ENCODE measurements around the gene RTP1.
A peak's percentile ranks its signal among the peaks of the same experiment; 100 is the strongest.
"Not testable (repeated sequence)": the region's sequence is repeated elsewhere in the genome, so short reads cannot be mapped to it uniquely, and the experiment has no call there.

Gene RTP1

DNA sequence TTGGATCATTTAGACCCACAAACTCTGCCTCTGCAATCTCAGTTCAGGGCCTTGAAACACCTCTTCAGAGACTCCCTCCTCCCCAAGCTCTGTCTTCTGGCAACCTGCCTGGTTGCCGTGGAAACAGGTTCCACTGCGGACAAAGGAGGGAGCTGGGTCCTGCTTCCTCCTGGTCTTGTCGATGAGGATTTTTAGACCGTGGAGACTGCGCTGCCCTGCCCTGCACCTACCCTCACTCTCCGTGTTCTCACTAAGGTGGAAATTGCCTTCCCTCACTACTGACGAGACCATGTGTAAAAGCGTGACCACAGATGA, at the start of gene RTP1:
Gene RTP1, plus strand, starts transcription at position 152 of the 315 bp plus-strand sequence. Its CDS starts 30 bp downstream, at position 182.
- no peak for DNase-seq

- DNase-seq = no peak
Measured at GRCh38 chr3:187150186-187150585, 47.1 kb upstream of the RTP1 start.

DNA sequence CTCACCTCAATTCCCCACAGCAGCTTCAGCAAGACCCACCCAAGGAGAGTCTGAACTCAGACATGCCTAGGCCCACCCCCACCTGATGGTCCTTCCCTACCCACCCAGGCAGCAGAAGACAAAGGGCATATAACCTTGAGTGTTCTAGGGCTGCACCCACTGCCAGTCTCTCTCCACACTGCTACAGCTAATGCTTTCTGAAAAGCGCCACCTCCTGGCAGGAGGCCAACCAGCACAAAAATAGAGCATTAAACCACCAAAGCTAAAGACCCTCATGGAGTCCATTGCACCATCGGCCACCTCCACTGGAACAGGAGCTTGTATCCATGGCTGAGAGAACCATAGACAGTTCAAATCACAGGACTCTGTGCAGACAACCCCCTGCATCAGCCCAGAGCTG, 46.7 kb upstream of the RTP1 start:
- DNase-seq = no peak

GRCh38 chr3:187161556-187161955, 35.7 kb upstream of the RTP1 start:
- no peak for DNase-seq

GRCh38 chr3:187162265-187162953, 34.9 kb upstream of the RTP1 start:
- DNase-seq = no peak

DNA sequence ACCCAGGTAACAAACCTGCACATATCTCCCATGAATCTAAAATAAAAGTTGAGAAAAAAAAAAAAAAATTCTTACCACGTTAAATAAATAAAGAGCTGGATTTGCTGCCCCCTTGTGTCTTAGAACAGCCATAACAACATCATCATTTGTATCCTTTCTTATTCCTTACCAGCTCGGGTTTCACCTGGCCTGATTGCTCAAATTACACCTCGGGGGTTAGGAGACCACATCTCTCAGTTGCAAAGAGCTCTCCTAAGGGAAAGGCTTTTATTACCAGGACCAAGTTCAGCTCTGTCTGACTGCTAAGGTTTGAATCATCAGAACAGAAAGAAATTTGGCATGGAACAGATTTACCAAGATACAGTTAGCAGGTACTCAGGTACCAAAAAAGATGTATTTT, 32.1 kb upstream of the RTP1 start:
- no peak for DNase-seq

GRCh38 chr3:187166750-187167149, 30.5 kb upstream of the RTP1 start:
- DNase-seq = no peak

GRCh38 chr3:187167777-187168176, 29.5 kb upstream of the RTP1 start:
- no peak for DNase-seq

- DNase-seq = no peak
Measured at GRCh38 chr3:187169231-187169960, 27.9 kb upstream of the RTP1 start.

DNA sequence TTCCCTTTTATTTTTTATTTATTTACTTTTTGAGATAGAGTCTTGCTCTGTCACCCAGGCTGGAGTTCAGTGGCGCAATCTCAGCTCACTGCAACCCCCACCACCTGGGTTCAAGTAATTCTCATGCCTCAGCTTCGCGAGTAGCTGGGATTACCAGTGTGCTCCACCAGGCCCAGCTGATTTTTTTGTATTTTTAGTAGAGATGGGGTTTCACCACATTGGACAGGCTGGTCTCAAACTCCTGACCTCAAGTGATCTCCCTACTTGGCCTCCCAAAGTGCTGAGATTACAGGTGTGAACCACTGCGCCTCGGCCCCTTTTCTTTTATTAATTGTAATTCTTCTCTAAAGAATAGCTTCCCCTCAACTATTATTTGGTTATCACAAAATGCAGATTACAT, 26.4 kb upstream of the RTP1 start:
- DNase-seq = not testable (repeated sequence)

GRCh38 chr3:187172929-187173328, 24.4 kb upstream of the RTP1 start:
- no peak for DNase-seq

DNA sequence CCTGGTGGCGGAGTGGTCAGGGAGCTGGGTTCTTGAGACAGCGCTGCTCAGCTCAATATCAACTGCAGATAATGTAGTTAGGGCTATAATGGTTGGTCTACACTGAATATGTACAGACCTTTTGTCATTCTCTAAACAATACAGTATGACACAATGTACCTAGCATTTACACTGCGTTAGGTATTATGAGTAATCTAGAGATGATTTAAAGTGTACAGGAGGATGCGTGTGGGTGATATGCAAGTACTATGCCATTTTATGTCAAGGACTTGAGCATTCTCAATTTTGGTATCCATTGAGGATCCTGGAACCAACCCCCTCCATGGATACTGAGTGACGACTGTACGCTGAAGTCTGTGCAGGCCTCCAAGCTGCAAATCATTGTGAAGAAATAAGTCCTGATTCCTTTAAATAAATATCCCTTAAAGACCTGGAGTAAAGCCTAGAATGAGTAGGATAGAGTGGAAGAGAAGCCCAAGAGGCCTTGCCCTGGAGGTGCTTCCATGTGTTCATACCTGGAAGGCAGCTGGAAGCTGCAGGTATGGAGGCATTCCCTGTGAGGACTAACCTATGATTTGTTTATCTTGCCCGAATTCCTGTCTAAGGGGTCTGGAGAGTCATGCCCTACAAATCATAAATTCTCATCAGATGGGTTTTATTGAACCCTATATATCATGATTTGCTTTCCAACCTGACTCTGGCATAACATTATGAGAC, 15.7 kb upstream of the RTP1 start:
- DNase-seq = no peak

DNA sequence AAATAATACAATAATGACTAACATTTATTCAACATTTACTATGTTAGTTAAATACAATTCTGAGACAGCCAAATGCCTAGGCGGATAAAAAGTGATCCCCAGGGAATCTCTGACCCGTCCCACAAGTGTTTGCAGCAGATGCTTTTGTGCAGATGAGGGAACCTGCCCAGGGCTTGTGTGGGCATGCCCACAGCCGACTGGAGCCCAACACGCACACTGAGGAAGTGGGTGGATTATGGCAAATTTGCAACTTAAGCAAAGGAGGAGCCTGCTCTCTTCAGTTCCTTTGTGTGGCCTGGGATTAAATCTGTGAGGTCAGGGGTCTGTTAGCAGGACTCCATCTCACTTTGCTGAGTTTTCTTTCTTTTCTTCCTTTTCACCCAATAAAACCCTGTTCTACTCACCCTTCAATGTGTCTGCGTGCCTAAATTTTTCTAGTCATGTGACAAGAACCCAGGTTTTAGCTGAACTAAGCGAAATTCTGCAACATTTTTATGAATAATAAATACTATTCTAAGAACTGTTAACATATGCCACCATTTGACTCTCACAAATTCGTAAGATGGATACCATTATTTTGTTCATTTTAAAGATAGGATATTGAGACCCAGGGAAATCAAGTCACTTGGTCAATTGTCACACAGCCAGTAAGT, 13.9 kb upstream of the RTP1 start:
- DNase-seq = peak; percentile 53

DNA sequence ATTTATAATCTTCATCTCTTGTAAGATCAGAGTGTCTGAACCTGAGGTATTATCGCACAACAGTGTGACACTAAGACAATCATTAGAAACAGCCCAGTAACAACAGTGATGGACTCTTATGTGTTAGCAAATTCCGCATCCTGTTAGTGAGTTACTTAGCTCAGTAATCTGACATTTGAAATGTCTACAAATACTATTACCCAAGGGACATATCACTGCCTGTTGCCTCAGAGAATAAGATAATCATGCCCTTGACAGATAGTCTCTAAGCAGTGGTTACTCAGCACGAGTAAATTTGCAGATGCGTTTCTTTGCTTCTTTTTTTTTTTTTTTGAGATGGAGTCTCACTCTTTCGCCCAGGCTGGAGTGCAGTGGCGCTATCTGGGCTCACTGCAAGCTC, 13.4 kb upstream of the RTP1 start:
- no peak for DNase-seq

GRCh38 chr3:187185759-187186158, 11.5 kb upstream of the RTP1 start:
- no peak for DNase-seq

DNA sequence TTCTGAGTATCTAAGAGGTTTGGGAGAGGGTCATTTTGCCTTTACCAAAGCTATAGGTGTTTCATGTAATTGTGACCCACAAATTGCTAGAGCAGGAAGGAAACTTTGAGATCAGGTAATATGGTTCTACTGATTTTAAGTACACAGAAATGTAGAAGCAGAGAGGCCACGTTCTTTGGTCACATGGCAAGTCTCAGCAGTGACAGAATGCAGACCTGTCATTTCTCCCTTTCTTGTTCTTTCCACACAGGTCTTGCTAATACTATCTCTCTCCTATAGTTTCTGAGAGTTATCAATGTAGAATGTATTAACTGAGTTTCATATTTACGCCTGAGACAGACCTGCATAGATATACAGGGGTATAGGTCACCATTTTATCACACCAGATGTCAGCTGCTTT, 10.9 kb upstream of the RTP1 start:
- no peak for DNase-seq

DNA sequence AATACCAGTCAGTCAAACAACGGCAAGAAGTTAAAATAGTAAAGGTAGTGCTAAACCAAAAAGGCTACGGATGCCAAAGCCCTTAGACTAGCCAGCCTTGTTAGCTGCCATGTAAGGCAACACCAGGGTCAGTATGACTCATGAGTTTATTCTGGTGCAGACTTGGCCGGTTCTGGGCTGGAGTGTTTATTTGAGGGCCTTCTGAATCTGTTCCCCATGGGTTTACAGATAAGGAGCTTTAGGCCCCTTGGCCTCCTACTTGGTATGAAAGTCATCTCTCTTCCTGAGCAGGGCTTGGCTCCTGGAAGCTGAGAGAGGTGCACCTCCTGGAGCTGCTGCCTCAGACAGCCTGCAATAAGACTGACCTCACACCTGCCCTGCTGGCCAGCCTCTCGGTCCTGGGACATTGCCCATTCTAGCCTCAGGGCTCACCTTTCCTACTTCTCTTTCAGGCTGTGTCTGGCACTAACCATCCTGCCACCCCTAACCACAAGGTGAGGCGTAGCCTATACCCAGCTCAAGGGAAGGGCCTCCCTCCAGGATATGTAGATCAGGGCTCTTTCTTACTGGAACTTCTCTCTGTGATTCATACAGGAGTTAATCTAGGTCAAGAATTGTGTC, 10.4 kb upstream of the RTP1 start:
- DNase-seq = peak; percentile 61

DNA sequence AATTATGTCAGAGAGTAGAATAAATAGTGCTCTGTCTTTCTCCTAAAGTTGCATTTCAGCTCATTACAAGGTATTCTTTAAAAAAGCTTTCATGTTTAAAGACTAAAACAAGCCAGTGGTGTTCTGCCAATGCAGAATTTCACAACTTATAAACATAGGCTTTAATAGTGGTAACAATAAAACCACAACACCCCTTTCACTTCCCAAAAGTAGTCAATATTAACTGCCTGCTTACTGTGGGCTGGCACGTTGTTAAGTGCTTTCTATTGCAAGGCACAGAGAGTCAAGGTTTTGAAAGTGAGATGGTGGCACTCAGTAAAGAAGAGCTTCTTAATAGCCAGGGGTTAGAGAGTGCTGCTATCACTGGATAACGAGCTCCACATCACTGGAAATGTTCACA, 8.4 kb upstream of the RTP1 start:
- no peak for DNase-seq

GRCh38 chr3:187191271-187191670, 6.0 kb upstream of the RTP1 start:
- no peak for DNase-seq

DNA sequence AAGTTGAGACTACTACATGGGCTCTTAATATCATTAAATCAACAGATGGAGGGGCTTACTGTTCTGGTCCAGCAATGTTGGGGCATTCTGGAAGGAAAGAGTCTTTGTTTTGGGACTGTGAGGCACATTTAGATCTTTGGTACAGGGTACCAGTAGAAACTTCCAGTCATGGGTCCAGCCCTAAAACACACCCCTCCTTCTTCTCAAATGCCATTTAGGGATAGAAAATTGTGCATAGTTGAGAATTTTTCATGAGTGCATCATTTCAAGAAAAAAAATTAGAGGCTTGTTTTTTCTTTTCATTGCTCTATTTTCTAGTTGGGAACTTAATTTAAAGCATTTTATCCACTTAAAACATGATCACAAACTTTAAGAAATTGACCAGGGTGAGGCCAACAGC, 4.1 kb upstream of the RTP1 start:
- DNase-seq = no peak

GRCh38 chr3:187196573-187197334, 532 bp upstream of the RTP1 start:
- DNase-seq = no peak

- no peak for DNase-seq
Measured at GRCh38 chr3:187198490-187198889, 1.2 kb downstream of the RTP1 start.

Data from T1000 (cell line).